DOHH2 (cell line): ENCODE measurements around the gene GOSR2.

Experiments
- EZH2phosphoT487 ChIP-seq: fragments of 200-600 bp; sonication (generic); IDR thresholded peaks from 2 replicates; pipeline ENCODE4 v1.6.1; 2017; ENCODE audit warnings: borderline replicate concordance, mild to moderate bottlenecking, antibody characterized with exemption, low read length, moderate library complexity, mixed read lengths
- TF ChIP-seq, protein P1 (sequence below): fragments of 200-600 bp; sonication (generic); IDR thresholded peaks from one replicate; pipeline ENCODE4 v1.5.1; 2014; ENCODE audit warnings: antibody characterized with exemption, mild to moderate bottlenecking, low read depth, low read length; ENCODE audit not compliant: poor library complexity, severe bottlenecking

DNA sequence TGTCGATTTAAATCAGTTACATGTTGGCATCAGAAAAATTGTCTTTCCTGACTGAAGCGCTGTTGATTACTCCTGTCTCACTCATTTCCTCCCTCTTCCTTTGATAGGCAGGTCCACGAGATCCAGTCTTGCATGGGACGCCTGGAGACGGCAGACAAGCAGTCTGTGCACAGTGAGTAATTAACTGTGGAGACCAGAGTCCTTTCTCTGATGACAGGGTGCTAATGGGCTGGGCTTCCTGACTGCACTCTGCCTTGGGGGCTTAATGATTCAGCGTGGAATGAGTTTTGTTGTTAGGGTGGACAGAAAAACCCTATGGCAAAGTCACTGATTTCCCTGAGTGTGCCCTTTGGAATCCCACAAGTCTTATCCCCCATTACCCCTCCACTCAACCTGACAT lies 6.5 kb downstream of the GOSR2 start:
- TF ChIP-seq, protein P1, sequence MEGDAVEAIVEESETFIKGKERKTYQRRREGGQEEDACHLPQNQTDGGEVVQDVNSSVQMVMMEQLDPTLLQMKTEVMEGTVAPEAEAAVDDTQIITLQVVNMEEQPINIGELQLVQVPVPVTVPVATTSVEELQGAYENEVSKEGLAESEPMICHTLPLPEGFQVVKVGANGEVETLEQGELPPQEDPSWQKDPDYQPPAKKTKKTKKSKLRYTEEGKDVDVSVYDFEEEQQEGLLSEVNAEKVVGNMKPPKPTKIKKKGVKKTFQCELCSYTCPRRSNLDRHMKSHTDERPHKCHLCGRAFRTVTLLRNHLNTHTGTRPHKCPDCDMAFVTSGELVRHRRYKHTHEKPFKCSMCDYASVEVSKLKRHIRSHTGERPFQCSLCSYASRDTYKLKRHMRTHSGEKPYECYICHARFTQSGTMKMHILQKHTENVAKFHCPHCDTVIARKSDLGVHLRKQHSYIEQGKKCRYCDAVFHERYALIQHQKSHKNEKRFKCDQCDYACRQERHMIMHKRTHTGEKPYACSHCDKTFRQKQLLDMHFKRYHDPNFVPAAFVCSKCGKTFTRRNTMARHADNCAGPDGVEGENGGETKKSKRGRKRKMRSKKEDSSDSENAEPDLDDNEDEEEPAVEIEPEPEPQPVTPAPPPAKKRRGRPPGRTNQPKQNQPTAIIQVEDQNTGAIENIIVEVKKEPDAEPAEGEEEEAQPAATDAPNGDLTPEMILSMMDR, result no peak
- TF ChIP-seq EZH2phosphoT487, result no peak
